Activated CD4-positive, alpha-beta T cell treated with anti-CD3 and anti-CD28 coated beads, Interleukin-2, amount 10 ng/mL, durations not matched to agents 24 days and 14 days (primary cell): ENCODE data around the gene ARL9. TPM values are rescaled to one million over a fixed set of nuclear protein-coding genes. Genes with fewer than 3 reads are reported as not detected.

Experiments
- DNase-seq: peaks from one replicate; pipeline ENCODE4 v3.0.0; 2022
- H3K27ac Mint-ChIP-seq: one replicate; pipeline ENCODE4 v1.8.0; 2022; ENCODE audit warnings: mild to moderate bottlenecking, mixed read lengths
- H3K27me3 Mint-ChIP-seq: one replicate; pipeline ENCODE4 v1.8.0; 2022; ENCODE audit warnings: mixed read lengths
- H3K36me3 Mint-ChIP-seq: one replicate; pipeline ENCODE4 v1.8.0; 2022; ENCODE audit warnings: low read depth, mild to moderate bottlenecking, mixed read lengths
- H3K4me1 Mint-ChIP-seq: one replicate; pipeline ENCODE4 v1.8.0; 2021; ENCODE audit warnings: mixed read lengths
- H3K4me3 Mint-ChIP-seq: one replicate; pipeline ENCODE4 v1.8.0; 2022; ENCODE audit warnings: mild to moderate bottlenecking, moderate library complexity, mixed read lengths
- H3K9me3 Mint-ChIP-seq: one replicate; pipeline ENCODE4 v1.8.0; 2021; ENCODE audit warnings: mixed read lengths
- intact Hi-C: fragments of 100-400 bp; cut with micrococcal nuclease; formaldehyde crosslinking; loops from one replicate; pipeline ENCODE4 v1.15.1; 2023
- total RNA-seq: library from RNA; stranded (reverse); gene quantifications from 2 replicates; pipeline ENCODE4 v1.2.3, GENCODE V29; 2022

The ARL9 gene
- total RNA-seq, 1 donor from 2014 or later, result not detected

- no peaks in the 10 kb centered on the region for H3K9me3 Mint-ChIP-seq
Observed at GRCh38 chr4:56550642-56551041, 45.1 kb downstream of the ARL9 start.

DNA sequence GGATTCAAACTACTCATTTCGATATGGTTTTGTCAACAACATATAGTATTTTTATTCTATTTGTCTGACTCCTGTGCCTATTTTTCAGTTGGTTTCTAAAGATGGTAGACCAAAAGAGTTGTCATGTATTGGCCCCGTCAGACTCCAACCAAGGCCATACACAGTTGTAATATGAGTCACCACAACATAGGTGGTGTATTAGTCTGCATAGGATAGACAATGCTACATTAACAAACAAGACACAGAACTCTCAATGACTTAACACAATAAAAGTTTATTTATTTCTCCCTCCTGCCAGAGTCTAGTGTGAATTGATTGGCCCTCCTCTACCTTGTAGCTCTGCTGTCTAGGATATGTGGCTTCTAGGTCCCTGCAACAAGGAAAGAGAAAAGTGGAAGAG, 45.9 kb downstream of the ARL9 start:
- H3K27me3 Mint-ChIP-seq, result peaks cover 5% of the 10 kb centered on the region
- intact Hi-C loops, result no loop called here
- no peak overlapping the region for H3K4me3 Mint-ChIP-seq
- H3K36me3 Mint-ChIP-seq, result no peaks in the 10 kb centered on the region
- H3K9me3 Mint-ChIP-seq, result no peaks in the 10 kb centered on the region
- peaks cover 5% of the 10 kb centered on the region for H3K4me1 Mint-ChIP-seq
- DNase-seq, result no peak
- no peak overlapping the region for H3K27ac Mint-ChIP-seq

More at GRCh38 chr4:56550642-56551041, 45.1 kb downstream of the ARL9 start:
- no peaks in the 10 kb centered on the region for H3K36me3 Mint-ChIP-seq
- intact Hi-C loops, result no loop called here
- DNase-seq, result peak; percentile 42
- H3K4me3 Mint-ChIP-seq, result no peak overlapping the region
- peaks cover 5% of the 10 kb centered on the region for H3K4me1 Mint-ChIP-seq
- H3K27me3 Mint-ChIP-seq, result no peaks in the 10 kb centered on the region
- H3K27ac Mint-ChIP-seq, result no peak overlapping the region

GRCh38 chr4:56552273-56552672, 46.7 kb downstream of the ARL9 start:
- Mint-ChIP-seq H3K4me1 (peaks cover 5% of the 10 kb centered on the region), H3K36me3 (no peaks in the 10 kb centered on the region), H3K4me3 (no peak overlapping the region), H3K27ac (no peak overlapping the region), H3K27me3 (peaks cover 7% of the 10 kb centered on the region), H3K9me3 (no peaks in the 10 kb centered on the region)
- intact Hi-C loops, result no loop called here
- no peak for DNase-seq

DNA sequence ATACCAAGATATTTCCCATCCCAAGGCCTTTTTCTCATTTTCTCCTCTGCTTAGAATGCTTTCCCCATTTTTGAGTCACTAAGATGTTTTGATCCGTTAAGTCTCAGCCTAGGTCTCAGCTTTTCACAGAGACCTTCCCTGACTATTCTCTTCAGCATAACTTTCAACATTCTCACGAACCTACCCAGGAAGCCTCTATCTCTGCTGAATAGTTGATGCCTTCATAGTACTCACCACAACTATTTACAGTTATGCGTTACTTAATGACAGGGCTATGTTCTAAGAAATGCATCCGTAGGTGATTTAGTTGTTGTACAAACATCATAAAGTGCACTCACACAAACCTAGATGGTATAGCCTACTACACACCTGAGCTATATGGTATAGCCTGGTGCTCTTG, 64.5 kb downstream of the ARL9 start:
- Mint-ChIP-seq H3K36me3 (no peaks in the 10 kb centered on the region), H3K27me3 (no peaks in the 10 kb centered on the region), H3K9me3 (no peaks in the 10 kb centered on the region), H3K4me1 (no peaks in the 10 kb centered on the region), H3K4me3 (no peak overlapping the region), H3K27ac (no peak overlapping the region)
- intact Hi-C loops, result no loop called here
- DNase-seq, result no peak

Other genes starting within 250 kb of the ARL9 start
- 10.5 and 11.8 TPM in 2 replicates for gene AASDH, start 118.3 kb upstream of the ARL9 start, total RNA-seq
- 60.8 and 63.6 TPM in 2 replicates for gene PPAT, start 70.2 kb upstream of the ARL9 start, total RNA-seq
- 365 and 383 TPM in 2 replicates for gene PAICS, start 69.5 kb upstream of the ARL9 start, total RNA-seq
- 202 and 209 TPM in 2 replicates for gene SRP72, start 38.2 kb upstream of the ARL9 start, total RNA-seq
- 86.3 and 88.5 TPM in 2 replicates for gene HOPX, start 175.5 kb downstream of the ARL9 start, total RNA-seq